DND-41 (cell line): Measurements from ENCODE around the gene ADCK1.

Experiments
- ATAC-seq: fragments of 200-7000 bp; cut with Tn5 transposase; 3 replicates; pipeline ENCODE4 v1.9.1; 2021; ENCODE audit warnings: low read depth; ENCODE audit not compliant: insufficient read depth
- DNase-seq: peaks from one replicate; pipeline ENCODE4 v3.0.0-alpha.2; 2020
- H2AFZ ChIP-seq: 2 replicates; pipeline ENCODE4 v1.6.0; 2012; ENCODE audit warnings: low read depth, low read length
- H3K27ac ChIP-seq: 2 replicates; pipeline ENCODE4 v1.5.1; 2012; ENCODE audit warnings: low read length, inconsistent platforms
- H3K27me3 ChIP-seq: fragments of 200-600 bp; sonication (generic); 2 replicates; pipeline ENCODE4 v1.6.0; 2012; ENCODE audit warnings: low read length, mild to moderate bottlenecking, inconsistent platforms; ENCODE audit not compliant: insufficient read depth, poor library complexity
- H3K36me3 ChIP-seq: 2 replicates; pipeline ENCODE4 v1.5.1; 2012; ENCODE audit warnings: low read length, inconsistent platforms; ENCODE audit not compliant: insufficient read depth
- H3K4me1 ChIP-seq: 2 replicates; pipeline ENCODE4 v1.5.1; 2012; ENCODE audit warnings: mild to moderate bottlenecking, low read length; ENCODE audit not compliant: insufficient read depth
- H3K4me2 ChIP-seq: 2 replicates; pipeline ENCODE4 v1.6.0; 2012; ENCODE audit warnings: mild to moderate bottlenecking, moderate library complexity, low read length, inconsistent platforms; ENCODE audit not compliant: insufficient read depth
- H3K4me3 ChIP-seq, 2 experiments: fragments of 200-600 bp in 1 of 2; shearing (Covaris generic) in 1 of 2; 2 replicates each; pipeline ENCODE4 v1.5.1; 2012 to 2016; ENCODE audit warnings: inconsistent platforms in 2 of 2, low read length in 2 of 2, mild to moderate bottlenecking in 2 of 2, low read depth in 1 of 2, moderate library complexity in 1 of 2
- H3K79me2 ChIP-seq: 2 replicates; pipeline ENCODE4 v1.6.0; 2012; ENCODE audit warnings: low read length, inconsistent platforms; ENCODE audit not compliant: insufficient read depth
- H3K9ac ChIP-seq: 2 replicates; pipeline ENCODE4 v1.6.0; 2012; ENCODE audit warnings: low read depth, mild to moderate bottlenecking, inconsistent platforms, low read length, moderate library complexity
- H3K9me3 ChIP-seq: 2 replicates; pipeline ENCODE4 v1.5.1; 2012; ENCODE audit warnings: low read length, moderate library complexity, mild to moderate bottlenecking, inconsistent platforms; ENCODE audit not compliant: insufficient read depth, severe bottlenecking
- H4K20me1 ChIP-seq: 2 replicates; pipeline ENCODE4 v1.6.0; 2012; ENCODE audit warnings: low read length; ENCODE audit not compliant: insufficient read depth
- EZH2 ChIP-seq: IDR thresholded peaks from 3 replicates; pipeline ENCODE4 v1.6.1; 2012; ENCODE audit warnings: borderline replicate concordance, low read depth, mild to moderate bottlenecking, moderate library complexity, low read length, inconsistent platforms; ENCODE audit not compliant: severe bottlenecking
- TF ChIP-seq, protein P1 (sequence below): IDR thresholded peaks from 2 replicates; pipeline ENCODE4 v1.5.1; 2012; ENCODE audit warnings: borderline replicate concordance, low read length, moderate library complexity, mild to moderate bottlenecking; ENCODE audit not compliant: poor library complexity, severe bottlenecking; ENCODE audit errors: extremely low read depth

ADCK1 gene

DNA sequence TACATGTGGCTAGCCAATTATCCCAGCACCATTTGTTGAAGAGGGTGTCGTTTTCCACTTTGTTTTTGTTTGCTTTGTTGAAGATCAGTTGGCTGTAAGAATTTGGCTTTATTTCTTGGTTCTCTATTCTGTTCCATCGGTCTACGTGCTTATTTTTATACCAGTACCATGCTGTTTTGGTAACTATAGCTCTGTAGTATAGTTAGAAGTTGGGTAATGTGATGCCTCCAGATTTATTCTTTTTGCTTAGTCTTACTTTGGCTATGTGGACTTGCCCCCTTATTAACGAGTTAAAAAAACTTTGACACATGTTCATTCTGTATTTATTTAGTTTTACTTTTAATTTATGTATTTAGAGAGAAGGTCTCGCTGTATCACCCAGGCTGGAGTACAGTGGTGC is 120.4 kb downstream of the ADCK1 start:
- TF ChIP-seq, protein P1, sequence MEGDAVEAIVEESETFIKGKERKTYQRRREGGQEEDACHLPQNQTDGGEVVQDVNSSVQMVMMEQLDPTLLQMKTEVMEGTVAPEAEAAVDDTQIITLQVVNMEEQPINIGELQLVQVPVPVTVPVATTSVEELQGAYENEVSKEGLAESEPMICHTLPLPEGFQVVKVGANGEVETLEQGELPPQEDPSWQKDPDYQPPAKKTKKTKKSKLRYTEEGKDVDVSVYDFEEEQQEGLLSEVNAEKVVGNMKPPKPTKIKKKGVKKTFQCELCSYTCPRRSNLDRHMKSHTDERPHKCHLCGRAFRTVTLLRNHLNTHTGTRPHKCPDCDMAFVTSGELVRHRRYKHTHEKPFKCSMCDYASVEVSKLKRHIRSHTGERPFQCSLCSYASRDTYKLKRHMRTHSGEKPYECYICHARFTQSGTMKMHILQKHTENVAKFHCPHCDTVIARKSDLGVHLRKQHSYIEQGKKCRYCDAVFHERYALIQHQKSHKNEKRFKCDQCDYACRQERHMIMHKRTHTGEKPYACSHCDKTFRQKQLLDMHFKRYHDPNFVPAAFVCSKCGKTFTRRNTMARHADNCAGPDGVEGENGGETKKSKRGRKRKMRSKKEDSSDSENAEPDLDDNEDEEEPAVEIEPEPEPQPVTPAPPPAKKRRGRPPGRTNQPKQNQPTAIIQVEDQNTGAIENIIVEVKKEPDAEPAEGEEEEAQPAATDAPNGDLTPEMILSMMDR, result no peak
- no peak for TF ChIP-seq EZH2
- H3K4me3 ChIP-seq, result no peak overlapping the region
- no peaks in the 10 kb centered on the region for H3K9me3 ChIP-seq
- DNase-seq, result no peak
- no peaks in the 10 kb centered on the region for H4K20me1 ChIP-seq
- no peak overlapping the region for H2AFZ ChIP-seq
- H3K4me2 ChIP-seq, result no peak overlapping the region
- H3K27ac ChIP-seq, result no peak overlapping the region
- peaks cover 4% of the 10 kb centered on the region; the same call in 1 of the 2 replicates for H3K4me1 ChIP-seq
- no peak for ATAC-seq
- no peak overlapping the region for H3K9ac ChIP-seq
- no peaks in the 10 kb centered on the region for H3K27me3 ChIP-seq
- H3K36me3 ChIP-seq, result no peaks in the 10 kb centered on the region
- no peaks in the 10 kb centered on the region for H3K79me2 ChIP-seq

DNA sequence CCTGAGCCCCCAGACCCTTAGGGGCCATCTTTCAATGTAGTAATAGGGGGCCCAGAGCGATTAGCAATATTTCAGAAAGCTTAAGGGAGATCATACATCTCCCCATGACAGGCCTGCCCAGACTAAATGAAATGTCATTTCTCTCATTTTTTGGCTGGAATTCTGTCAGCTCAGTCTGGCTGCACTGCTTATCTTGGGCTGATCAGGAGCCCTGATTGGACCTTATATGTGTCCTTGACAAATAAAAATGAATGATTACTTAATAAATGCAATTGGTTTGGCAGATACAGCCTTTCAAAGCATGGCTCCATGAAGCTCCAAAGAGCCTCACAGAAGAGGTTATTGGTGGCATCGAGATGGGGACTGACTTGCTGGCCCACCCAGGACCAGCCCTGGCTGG is 121.9 kb downstream of the ADCK1 start:
- Histone ChIP-seq H3K79me2 (no peaks in the 10 kb centered on the region), H3K36me3 (no peaks in the 10 kb centered on the region), H3K4me3 (no peak overlapping the region), H3K9me3 (no peaks in the 10 kb centered on the region), H3K27ac (no peak overlapping the region), H3K27me3 (no peaks in the 10 kb centered on the region), H2AFZ (no peak overlapping the region), H3K4me2 (no peak overlapping the region), H3K4me1 (peaks cover 4% of the 10 kb centered on the region; the same call in 1 of the 2 replicates), H4K20me1 (no peaks in the 10 kb centered on the region), H3K9ac (no peak overlapping the region)
- ATAC-seq (no peak), DNase-seq (no peak)
- TF ChIP-seq EZH2, result no peak
- TF ChIP-seq, protein P1, result no peak

- no peak overlapping the region for H3K4me2 ChIP-seq
- no peak for DNase-seq
These were observed 123.4 kb downstream of the ADCK1 start for GRCh38 chr14:77923131-77923936.

More at GRCh38 chr14:77923131-77923936, 123.4 kb downstream of the ADCK1 start:
- H3K4me3 ChIP-seq, result no peak overlapping the region
- H3K27ac ChIP-seq, result no peak overlapping the region
- H3K9ac ChIP-seq, result no peak overlapping the region
- TF ChIP-seq EZH2, result no peak
- TF ChIP-seq, protein P1, result no peak
- H3K9me3 ChIP-seq, result no peaks in the 10 kb centered on the region
- H3K36me3 ChIP-seq, result no peaks in the 10 kb centered on the region; the same call in 1 of the 2 replicates
- H3K27me3 ChIP-seq, result no peaks in the 10 kb centered on the region
- peaks cover 2% of the 10 kb centered on the region; the same call in 1 of the 2 replicates for H3K4me1 ChIP-seq
- H3K79me2 ChIP-seq, result no peaks in the 10 kb centered on the region
- no peak overlapping the region for H2AFZ ChIP-seq
- ATAC-seq, result no peak
- H4K20me1 ChIP-seq, result no peaks in the 10 kb centered on the region
